Measurements from ENCODE around the gene GRAMD2B. TPM values are rescaled to one million over a fixed set of nuclear protein-coding genes. Genes with fewer than 3 reads are reported as not detected.

GRAMD2B gene
- total and polyA plus RNA-seq, 2 of the 8 experiments (the other 6 are each of a cell fraction or from before 2014, with no cell fraction given): 6.4 to 9.4 TPM

- H3K27me3 ChIP-seq (replicated peaks in 1 of 4; ENCODE audit: control insufficient read depth in 3 of 4, extremely low read depth in 1 of 4, insufficient read depth in 3 of 4, low read length in 3 of 4): no peaks in the 10 kb centered on the region
- H3K9me3 ChIP-seq (ENCODE audit: insufficient read depth in 2 of 2, low read depth in 1 of 2, low read length in 1 of 2): no peaks in the 10 kb centered on the region
- peaks cover 0 to 3% (median 0%) of the 10 kb centered on the region in 4 experiments; a peak in 1 of 7 replicates for H3K4me1 ChIP-seq (replicated peaks in 1 of 4; ENCODE audit: control insufficient read depth in 3 of 4, insufficient read depth in 4 of 4, low read length in 3 of 4)
- FAIRE-seq (no peak), DNase-seq (ENCODE audit: low read depth in 1 of 2, low spot score in 2 of 2) (no peak)
- no peaks in the 10 kb centered on the region for H4K20me1 ChIP-seq (replicated peaks in 1 of 2; ENCODE audit: control insufficient read depth in 1 of 2, insufficient read depth in 2 of 2, low read length in 2 of 2)
- no peak overlapping the region for H4K5ac ChIP-seq (ENCODE audit: insufficient read length, low read depth, low read length)
- no peak overlapping the region for H3K4ac ChIP-seq (replicated peaks; ENCODE audit: insufficient read length, low read depth, low read length)
- no peak overlapping the region for H3K23ac ChIP-seq (ENCODE audit: insufficient read length)
- no peak overlapping the region for H3K56ac ChIP-seq (replicated peaks; ENCODE audit: insufficient read length, low read depth, low read length)
- H4K8ac ChIP-seq (ENCODE audit: extremely low read depth, insufficient read depth, low read length): no peak overlapping the region
- H4K91ac ChIP-seq (replicated peaks; ENCODE audit: insufficient read length, low read length): no peak overlapping the region
- no peak overlapping the region for H3K14ac ChIP-seq (ENCODE audit: insufficient read length)
- H3K18ac ChIP-seq (ENCODE audit: extremely low read depth, low read length): no peak overlapping the region
- no peak overlapping the region for H2BK15ac ChIP-seq (ENCODE audit: low read length)
- H2BK120ac ChIP-seq (replicated peaks; ENCODE audit: low read depth, low read length): no peak overlapping the region
- ChIA-PET CTCF (ENCODE audit: partially characterized antibody) (interaction anchor here (1.3 to 11.4 kb wide), 6 partner anchors 9 to 175 kb away, joined by 3 to 87 read pairs (median 4); no protein-coding TSS in a partner anchor), POLR2A (ENCODE audit: partially characterized antibody) (no interaction called here)
- H2BK20ac ChIP-seq (ENCODE audit: low read length): no peak overlapping the region
- H3K4me3 ChIP-seq (ENCODE audit: extremely low read depth in 1 of 4, insufficient read depth in 2 of 4, low read depth in 3 of 4, low read length in 4 of 4): no peak overlapping the region
- H2AFZ ChIP-seq (ENCODE audit: low read length): no peak overlapping the region
- no peaks in the 10 kb centered on the region for H3K79me2 ChIP-seq (ENCODE audit: control insufficient read depth in 1 of 2, insufficient read depth in 2 of 2, low read length in 2 of 2)
- no peaks in the 10 kb centered on the region for H3K23me2 ChIP-seq (ENCODE audit: low read depth, low read length)
- H2BK5ac ChIP-seq (ENCODE audit: low read depth, low read length): no peak overlapping the region
- no peak overlapping the region for H2AK5ac ChIP-seq (ENCODE audit: low read depth, low read length)
- no peaks in the 10 kb centered on the region for H3K36me3 ChIP-seq (ENCODE audit: control insufficient read depth in 2 of 4, insufficient read depth in 4 of 4, low read length in 3 of 4)
- H2BK12ac ChIP-seq (ENCODE audit: low read depth, low read length): no peak overlapping the region
- no peak overlapping the region for H3K9ac ChIP-seq (replicated peaks in 1 of 4; ENCODE audit: extremely low read depth in 1 of 4, low read depth in 3 of 4, low read length in 3 of 4)
- H3K27ac ChIP-seq (ENCODE audit: low read depth, low read length): no peak overlapping the region
- no peak overlapping the region for H3K4me2 ChIP-seq (ENCODE audit: insufficient read depth in 1 of 2, low read depth in 2 of 2, low read length in 2 of 2)
- 88% methylated on average over 3 of the region's 3 CpGs; no CpG with 5 or more reads in 1 of the 2 experiments for WGBS, 2 experiments (ENCODE audit: extremely low coverage in 1 of 2, insufficient coverage in 1 of 2, insufficient read length in 1 of 2, insufficient replicate concordance in 2 of 2, low coverage in 1 of 2, low lambda C conversion rate in 2 of 2, missing lambda C conversion rate in 1 of 2)
- no peaks in the 10 kb centered on the region for H3K79me1 ChIP-seq (ENCODE audit: low read depth, low read length)
- no peak for TF ChIP-seq ATF3 (IDR thresholded peaks at IDR 0.05; ENCODE audit: insufficient read depth, low read depth, low read length)
- no peak for TF ChIP-seq ZNF274 (IDR thresholded peaks at IDR 0.05; ENCODE audit: borderline replicate concordance, extremely low read depth, low read length)
- no peak for TF ChIP-seq KDM5A (IDR thresholded peaks at IDR 0.05; ENCODE audit: low read length)
- no peak for TF ChIP-seq CHD1 (IDR thresholded peaks at IDR 0.05; ENCODE audit: low read depth, low read length)
- no peak for TF ChIP-seq TEAD4 (IDR thresholded peaks at IDR 0.05; ENCODE audit: low read depth, low read length)
- TF ChIP-seq CHD2 (IDR thresholded peaks at IDR 0.05; ENCODE audit: low read length): no peak
- TF ChIP-seq CEBPB (IDR thresholded peaks at IDR 0.05; ENCODE audit: low read depth, low read length): no peak
- TF ChIP-seq SRF (IDR thresholded peaks at IDR 0.05; ENCODE audit: low read depth, low read length): no peak
- no peak for TF ChIP-seq MAFK (IDR thresholded peaks at IDR 0.05; ENCODE audit: low read depth, low read length)
- TF ChIP-seq ATF2 (IDR thresholded peaks at IDR 0.05; ENCODE audit: low read length): no peak
- no peak for TF ChIP-seq SIN3A (conservative IDR thresholded peaks at IDR 0.05 in 1 of 2, IDR thresholded peaks at IDR 0.05 in 1 of 2; ENCODE audit: low read depth in 1 of 2, low read length in 2 of 2)
- no peak for TF ChIP-seq RFX5 (IDR thresholded peaks at IDR 0.05; ENCODE audit: borderline replicate concordance, low read depth, low read length)
- no peak for TF ChIP-seq CREB1 (IDR thresholded peaks at IDR 0.05)
Observed at GRCh38 chr5:126512451-126512850, 89.2 kb downstream of the GRAMD2B start.

Measured in H1 (cell line).